Measurements from ENCODE around the gene SEC16A. TPM values are rescaled to one million over a fixed set of nuclear protein-coding genes. Genes with fewer than 3 reads are reported as not detected.

The SEC16A gene
- total and polyA plus RNA-seq, 3 experiments from 2014 or later: 42.9 to 78.0 (median 75.5) TPM

DNA sequence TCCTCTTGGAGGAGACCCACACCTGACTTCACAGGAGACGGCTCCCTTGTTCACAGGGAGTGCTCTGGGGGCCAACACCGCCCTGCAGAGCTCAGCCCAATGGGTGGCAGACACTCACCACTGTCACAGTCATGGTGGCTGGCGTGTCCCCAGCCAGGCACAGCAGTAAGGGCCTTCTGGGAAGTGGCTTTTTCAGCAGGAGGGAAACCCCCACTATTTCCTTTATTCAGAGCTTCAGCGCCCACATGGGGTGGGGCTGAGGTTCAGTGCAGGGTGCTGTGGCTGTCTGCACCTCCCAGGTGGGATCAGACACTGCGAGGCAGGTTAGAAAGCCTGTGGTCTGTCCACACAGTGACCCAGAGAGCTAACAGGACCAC lies 79.3 kb downstream of the SEC16A start:
- H3K27ac ChIP-seq (ENCODE audit: low read depth, low read length): peak overlapping the region; percentile 51
- no peaks in the 10 kb centered on the region for H3K27me3 Mint-ChIP-seq
- H3K27ac Mint-ChIP-seq: peak overlapping the region; percentile 50 to 99 (median 92)
- peaks cover 45 to 67% (median 49%) of the 10 kb centered on the region in 3 donors for H3K4me1 Mint-ChIP-seq
- H3K4me3 ChIP-seq (ENCODE audit: low read length): no peak overlapping the region
- H3K27me3 ChIP-seq (ENCODE audit: insufficient read depth, low read length, poor library complexity, severe bottlenecking): no peaks in the 10 kb centered on the region
- H3K9me3 ChIP-seq (ENCODE audit: low read length): no peaks in the 10 kb centered on the region
- POLR2A ChIA-PET: interaction anchor here (0.8 to 1.6 kb wide), 3 partner anchors 19 to 55 kb away, joined by 3 to 8 read pairs (median 3); partner anchors contain the start of gene DNLZ
- CTCF ChIA-PET: no interaction called here
- DNase-seq: peak; percentile 64 to 83 (median 70)
- H3K4me3 Mint-ChIP-seq: peak overlapping the region; percentile 50 to 85 (median 72)
- peaks cover 51% of the 10 kb centered on the region for H3K4me1 ChIP-seq (ENCODE audit: insufficient read depth, low read length)
- peaks cover 0 to 40% (median 0%) of the 10 kb centered on the region in 3 donors for H3K36me3 Mint-ChIP-seq
- no peaks in the 10 kb centered on the region for H3K9me3 Mint-ChIP-seq
- peaks cover 12% of the 10 kb centered on the region for H3K36me3 ChIP-seq (ENCODE audit: insufficient read depth, low read length)

DNA sequence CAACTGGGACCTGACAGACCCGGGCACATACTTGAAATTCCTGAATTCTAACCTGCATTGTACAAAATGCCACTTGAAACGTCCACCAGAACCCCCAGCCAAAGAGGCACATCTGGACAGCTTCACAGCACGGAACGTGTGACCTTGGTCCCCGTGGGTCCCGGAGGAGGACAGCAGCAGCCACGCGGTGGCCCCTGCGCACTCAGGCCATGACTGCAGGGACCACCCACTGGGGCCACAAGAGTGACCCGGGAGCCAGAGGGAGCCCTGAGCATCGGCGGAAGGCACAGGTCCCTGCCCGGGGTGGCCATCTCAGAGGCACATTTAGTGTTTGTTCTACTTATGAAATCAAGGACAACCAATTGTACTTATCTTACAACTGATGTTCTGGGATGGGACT lies 80.8 kb downstream of the SEC16A start:
- H3K36me3 ChIP-seq (ENCODE audit: insufficient read depth, low read length): peaks cover 13% of the 10 kb centered on the region
- CTCF ChIA-PET: interaction anchor here (1.4 to 1.8 kb wide), 2 partner anchors 8 to 12 kb away, joined by 4 to 13 read pairs; partner anchors contain the start of genes ENTR1 and PMPCA
- no peak overlapping the region for H3K27ac ChIP-seq (ENCODE audit: low read depth, low read length)
- Mint-ChIP-seq H3K4me3 (peak overlapping the region in 3 of 7 donors; percentile 28 to 37 (median 32)), H3K4me1 (peaks cover 42 to 65% (median 48%) of the 10 kb centered on the region in 3 donors), H3K27ac (peak overlapping the region in 7 of 8 donors; percentile 32 to 88 (median 66)), H3K27me3 (no peaks in the 10 kb centered on the region), H3K9me3 (no peaks in the 10 kb centered on the region), H3K36me3 (peaks cover 0 to 36% (median 0%) of the 10 kb centered on the region in 3 donors)
- H3K4me1 ChIP-seq (ENCODE audit: insufficient read depth, low read length): peaks cover 55% of the 10 kb centered on the region
- H3K9me3 ChIP-seq (ENCODE audit: low read length): no peaks in the 10 kb centered on the region
- no peak for DNase-seq
- POLR2A ChIA-PET: no interaction called here
- H3K4me3 ChIP-seq (ENCODE audit: low read length): no peak overlapping the region
- no peaks in the 10 kb centered on the region for H3K27me3 ChIP-seq (ENCODE audit: insufficient read depth, low read length, poor library complexity, severe bottlenecking)

DNA sequence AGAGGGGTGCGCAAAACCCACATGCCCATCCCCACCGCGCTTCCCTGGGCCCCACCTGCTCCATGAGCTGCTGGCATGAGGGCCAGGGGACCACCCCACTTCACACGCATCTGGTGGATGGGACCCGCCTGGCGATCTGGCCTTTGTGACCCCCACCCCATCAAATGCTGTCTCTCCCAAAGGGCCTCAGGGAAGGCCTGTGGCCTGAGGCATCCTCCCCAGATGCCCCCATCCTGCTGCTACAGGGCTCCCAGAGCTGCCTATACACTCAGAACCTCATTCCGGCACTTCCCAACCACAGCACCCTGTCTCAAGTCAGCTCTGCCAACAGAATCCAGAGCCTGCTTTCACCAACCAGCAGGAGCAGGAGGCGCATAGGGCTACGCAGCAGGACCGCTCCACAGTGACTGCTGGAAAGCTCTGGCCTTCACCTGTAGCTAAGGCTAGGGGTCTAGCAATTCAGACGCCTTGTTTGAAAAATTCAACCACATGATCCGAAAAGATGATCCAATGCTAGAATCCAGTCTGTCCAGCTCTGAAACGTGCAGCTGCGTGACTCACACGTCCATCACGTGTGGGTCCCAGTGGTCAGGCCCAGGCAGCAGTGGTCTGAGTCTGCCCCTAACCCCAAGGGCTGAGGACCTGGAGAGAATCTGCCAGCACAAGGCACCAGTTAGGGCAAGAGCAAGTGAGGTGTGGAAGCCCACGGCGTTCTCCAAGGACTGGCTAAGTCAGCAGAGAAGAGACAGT lies 81.5 kb downstream of the SEC16A start:
- no peak overlapping the region for H3K27ac ChIP-seq (ENCODE audit: low read depth, low read length)
- H3K4me1 Mint-ChIP-seq: peaks cover 44 to 61% (median 48%) of the 10 kb centered on the region in 3 donors
- CTCF ChIA-PET: interaction anchor here (0.7 to 1.8 kb wide), 6 partner anchors 8 to 63 kb away, joined by 3 to 13 read pairs (median 4); partner anchors contain the start of genes DNLZ, ENTR1 and PMPCA
- H3K9me3 Mint-ChIP-seq: no peaks in the 10 kb centered on the region
- peaks cover 13% of the 10 kb centered on the region for H3K36me3 ChIP-seq (ENCODE audit: insufficient read depth, low read length)
- peaks cover 55% of the 10 kb centered on the region for H3K4me1 ChIP-seq (ENCODE audit: insufficient read depth, low read length)
- H3K36me3 Mint-ChIP-seq: peaks cover 0 to 39% (median 2%) of the 10 kb centered on the region in 3 donors
- H3K27me3 ChIP-seq (ENCODE audit: insufficient read depth, low read length, poor library complexity, severe bottlenecking): no peaks in the 10 kb centered on the region
- peak overlapping the region in 6 of 8 donors; percentile 36 to 90 (median 81) for H3K27ac Mint-ChIP-seq
- POLR2A ChIA-PET: interaction anchor here (0.5 kb wide), 1 partner anchor 70 kb away, joined by 3 read pairs; no protein-coding TSS in a partner anchor
- no peaks in the 10 kb centered on the region for H3K9me3 ChIP-seq (ENCODE audit: low read length)
- peak overlapping the region in 4 of 7 donors; percentile 8 to 74 (median 40) for H3K4me3 Mint-ChIP-seq
- H3K4me3 ChIP-seq (ENCODE audit: low read length): no peak overlapping the region
- DNase-seq: no peak
- H3K27me3 Mint-ChIP-seq: no peaks in the 10 kb centered on the region

DNA sequence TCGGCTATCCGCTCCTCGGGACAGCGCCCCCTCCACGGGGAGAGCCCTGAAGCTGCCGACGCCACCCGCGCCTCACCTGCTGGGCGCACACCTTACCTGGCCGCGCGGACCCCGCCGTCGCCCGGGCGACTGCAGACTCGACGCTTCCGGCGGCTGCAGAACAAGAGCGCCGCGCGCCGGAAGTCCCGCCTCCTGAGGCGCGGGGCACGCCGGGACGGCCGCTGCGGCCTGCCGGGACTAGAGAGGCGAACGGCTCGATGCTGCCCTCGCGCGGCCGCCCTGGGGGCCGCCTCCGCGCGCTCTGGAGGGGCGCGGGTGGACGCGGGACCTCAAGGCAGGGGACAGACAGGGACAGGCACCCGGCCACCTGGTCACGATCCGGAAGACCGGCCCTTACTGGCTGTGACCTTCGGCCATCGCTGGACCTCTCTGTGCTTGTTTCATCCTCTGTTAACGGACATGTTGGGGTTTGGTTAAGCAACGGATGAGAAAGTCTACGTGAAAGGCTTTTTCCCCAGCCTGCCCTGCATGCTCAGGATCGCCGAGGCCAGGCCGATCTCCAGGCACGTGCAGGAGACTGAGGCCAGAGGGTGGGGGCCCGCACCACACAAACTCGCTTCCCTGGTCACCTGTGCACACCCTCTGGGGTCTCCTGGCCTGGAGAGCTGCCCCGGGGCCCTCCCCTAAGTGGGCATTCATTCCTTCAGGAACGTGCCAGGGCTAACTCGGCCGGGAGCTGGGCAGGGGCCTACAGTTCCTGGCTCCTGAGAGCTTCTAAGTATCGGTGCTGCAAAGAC lies 82.6 kb downstream of the SEC16A start, which contains the start of gene SNAPC4:
Gene SNAPC4 (minus strand): TSS at position 133 of the 797 bp plus-strand sequence. CDS start 1,742 bp downstream, outside the sequence.
- Histone ChIP-seq H3K4me1 (ENCODE audit: insufficient read depth, low read length) (peaks cover 48% of the 10 kb centered on the region), H3K9me3 (ENCODE audit: low read length) (no peaks in the 10 kb centered on the region), H3K27ac (ENCODE audit: low read depth, low read length) (peak within 1 kb of the TSS; percentile 54), H3K4me3 (ENCODE audit: low read length) (peak within 1 kb of the TSS; percentile 80), H3K27me3 (ENCODE audit: insufficient read depth, low read length, poor library complexity, severe bottlenecking) (no peaks in the 10 kb centered on the region), H3K36me3 (ENCODE audit: insufficient read depth, low read length) (peaks cover 14% of the 10 kb centered on the region)
- H3K9me3 Mint-ChIP-seq: no peaks in the 10 kb centered on the region
- H3K4me3 Mint-ChIP-seq: peak within 1 kb of the TSS; percentile 82 to 94 (median 85)
- CTCF ChIA-PET: interaction anchor here (0.7 to 1.8 kb wide), 6 partner anchors 9 to 64 kb away, joined by 3 to 13 read pairs (median 4); partner anchors contain the start of genes DNLZ, ENTR1 and PMPCA
- H3K36me3 Mint-ChIP-seq: peaks cover 0 to 40% (median 2%) of the 10 kb centered on the region in 3 donors
- H3K4me1 Mint-ChIP-seq: peaks cover 40 to 54% (median 41%) of the 10 kb centered on the region in 3 donors
- DNase-seq: peak; percentile 81 to 90 (median 83)
- no peaks in the 10 kb centered on the region for H3K27me3 Mint-ChIP-seq
- POLR2A ChIA-PET: no interaction called here
- H3K27ac Mint-ChIP-seq: peak within 1 kb of the TSS in 7 of 8 donors; percentile 58 to 86 (median 81)

DNA sequence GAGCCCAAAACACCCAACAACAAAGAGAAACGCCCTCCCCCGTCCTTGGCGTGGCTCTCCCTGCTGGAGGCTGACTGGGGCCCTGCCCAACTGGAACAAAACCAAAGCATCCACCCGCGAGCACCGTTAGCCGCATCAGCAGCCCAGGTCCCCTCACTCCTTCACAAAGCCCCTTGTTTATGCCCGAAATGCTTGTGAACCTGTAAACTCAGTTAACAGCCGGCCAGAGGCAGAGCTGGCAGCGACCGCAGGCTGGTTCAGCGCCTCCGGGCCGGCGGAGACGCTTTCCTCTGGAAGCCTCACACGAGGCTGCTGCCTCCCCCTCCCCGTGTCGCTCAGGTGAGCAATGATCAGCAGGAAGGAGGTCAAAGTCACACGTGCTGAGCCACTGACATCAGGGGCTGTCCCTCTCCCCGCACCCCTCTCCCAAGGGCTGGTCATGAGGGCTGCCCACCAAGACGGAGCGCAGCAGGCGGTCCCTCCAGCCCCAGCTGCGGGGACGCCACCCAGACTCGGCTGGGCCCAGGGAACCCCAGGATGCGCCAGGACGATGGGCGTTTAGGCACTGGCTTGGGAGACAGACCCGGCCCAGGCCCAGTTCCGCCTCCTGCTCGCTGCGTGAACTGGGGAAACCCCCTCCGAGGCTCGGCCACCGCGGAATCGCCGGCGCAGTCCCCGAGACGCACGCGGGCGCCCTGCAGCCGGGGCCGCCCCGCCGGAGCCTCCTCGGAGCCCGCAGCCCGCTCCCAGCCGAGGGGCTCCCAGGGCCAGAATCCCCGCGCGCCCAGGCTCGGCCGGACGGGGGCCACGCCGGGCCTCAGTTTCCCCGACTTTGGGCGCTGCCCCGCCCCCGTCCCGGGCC lies 83.4 kb downstream of the SEC16A start:
- Mint-ChIP-seq H3K36me3 (peaks cover 0 to 42% (median 2%) of the 10 kb centered on the region in 3 donors), H3K27ac (peak overlapping the region in 7 of 8 donors; percentile 58 to 86 (median 81)), H3K27me3 (no peaks in the 10 kb centered on the region), H3K4me3 (peak overlapping the region; percentile 82 to 94 (median 85)), H3K9me3 (no peaks in the 10 kb centered on the region), H3K4me1 (peaks cover 32 to 46% (median 33%) of the 10 kb centered on the region in 3 donors)
- H3K27me3 ChIP-seq (ENCODE audit: insufficient read depth, low read length, poor library complexity, severe bottlenecking): no peaks in the 10 kb centered on the region
- H3K27ac ChIP-seq (ENCODE audit: low read depth, low read length): peak overlapping the region; percentile 54
- POLR2A ChIA-PET: no interaction called here
- peak in 4 of 5 donors; percentile 17 to 44 (median 32) for DNase-seq
- peaks cover 22% of the 10 kb centered on the region for H3K36me3 ChIP-seq (ENCODE audit: insufficient read depth, low read length)
- peaks cover 39% of the 10 kb centered on the region for H3K4me1 ChIP-seq (ENCODE audit: insufficient read depth, low read length)
- H3K9me3 ChIP-seq (ENCODE audit: low read length): no peaks in the 10 kb centered on the region
- CTCF ChIA-PET: interaction anchor here (0.8 kb wide), 1 partner anchor 36 kb away, joined by 3 read pairs; the partner anchor contains the start of gene DNLZ
- peak overlapping the region; percentile 80 for H3K4me3 ChIP-seq (ENCODE audit: low read length)

DNA sequence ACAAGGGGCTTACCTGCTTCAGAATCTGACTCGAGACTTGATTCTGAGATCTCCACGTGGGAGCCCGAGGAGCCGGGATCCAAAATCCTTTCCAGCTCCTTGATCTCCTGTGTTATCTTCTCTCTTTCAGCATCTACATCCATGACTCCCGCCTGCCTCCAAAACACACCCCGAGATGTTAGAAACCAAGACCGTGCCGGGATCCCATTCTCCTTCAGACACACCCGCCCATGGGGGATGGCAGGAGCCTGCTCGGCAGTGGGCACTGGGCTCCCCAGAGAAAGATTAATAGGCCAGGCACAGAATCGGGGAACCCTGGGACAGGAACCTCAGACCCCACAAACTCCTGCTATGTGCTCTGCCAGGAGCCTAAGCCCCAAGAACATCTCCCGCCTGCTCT lies 84.6 kb downstream of the SEC16A start:
- peaks cover 33% of the 10 kb centered on the region for H3K36me3 ChIP-seq (ENCODE audit: insufficient read depth, low read length)
- Mint-ChIP-seq H3K4me1 (peaks cover 21 to 35% (median 22%) of the 10 kb centered on the region in 3 donors), H3K27ac (peak overlapping the region in 1 of 8 donors; percentile 81)

DNA sequence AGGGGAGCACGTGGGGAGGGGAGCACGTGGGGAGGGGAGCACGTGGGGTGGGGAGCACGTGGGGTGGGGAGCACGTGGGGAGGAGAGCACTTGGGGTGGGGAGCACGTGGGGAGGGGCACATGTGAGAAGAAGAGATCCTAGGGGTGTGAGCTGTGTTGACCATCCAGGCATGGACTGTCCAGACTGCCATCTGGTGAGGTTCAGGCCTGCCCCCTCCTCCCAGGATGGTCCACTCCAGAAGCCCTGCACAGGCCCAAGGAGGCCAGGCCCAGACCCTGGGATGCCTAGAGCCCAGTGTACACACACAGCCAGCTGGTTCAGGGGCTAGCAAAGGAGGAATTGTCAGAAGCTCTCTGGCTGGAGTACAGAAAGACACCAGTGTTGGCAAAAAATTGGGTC lies 85.2 kb downstream of the SEC16A start:
- no peaks in the 10 kb centered on the region for H3K27me3 Mint-ChIP-seq
- Histone ChIP-seq H3K36me3 (ENCODE audit: insufficient read depth, low read length) (peaks cover 32% of the 10 kb centered on the region), H3K9me3 (ENCODE audit: low read length) (no peaks in the 10 kb centered on the region), H3K4me1 (ENCODE audit: insufficient read depth, low read length) (peaks cover 23% of the 10 kb centered on the region), H3K27ac (ENCODE audit: low read depth, low read length) (no peak overlapping the region), H3K27me3 (ENCODE audit: insufficient read depth, low read length, poor library complexity, severe bottlenecking) (no peaks in the 10 kb centered on the region), H3K4me3 (ENCODE audit: low read length) (no peak overlapping the region)
- no peaks in the 10 kb centered on the region for H3K9me3 Mint-ChIP-seq
- no peak overlapping the region for H3K27ac Mint-ChIP-seq
- no peak for DNase-seq
- H3K4me3 Mint-ChIP-seq: peak overlapping the region in 1 of 7 donors; percentile 91
- ChIA-PET CTCF (no interaction called here), POLR2A (no interaction called here)
- peaks cover 19 to 32% (median 20%) of the 10 kb centered on the region in 3 donors for H3K4me1 Mint-ChIP-seq
- H3K36me3 Mint-ChIP-seq: peaks cover 0 to 48% (median 2%) of the 10 kb centered on the region in 3 donors

More for the DNA sequence above, 84.6 kb downstream of the SEC16A start:
- Histone ChIP-seq H3K9me3 (ENCODE audit: low read length) (no peaks in the 10 kb centered on the region), H3K4me3 (ENCODE audit: low read length) (no peak overlapping the region), H3K27ac (ENCODE audit: low read depth, low read length) (no peak overlapping the region), H3K4me1 (ENCODE audit: insufficient read depth, low read length) (peaks cover 28% of the 10 kb centered on the region), H3K27me3 (ENCODE audit: insufficient read depth, low read length, poor library complexity, severe bottlenecking) (no peaks in the 10 kb centered on the region)
- Mint-ChIP-seq H3K27me3 (no peaks in the 10 kb centered on the region), H3K36me3 (peaks cover 0 to 47% (median 2%) of the 10 kb centered on the region in 3 donors), H3K4me3 (peak overlapping the region; percentile 82 to 94 (median 85)), H3K9me3 (no peaks in the 10 kb centered on the region)
- ChIA-PET CTCF (no interaction called here), POLR2A (no interaction called here)
- DNase-seq: no peak

Data from CD8-positive, alpha-beta memory T cell (primary cell).